LNCaP clone FGC (cell line): Measurements from ENCODE around the gene SLC4A4.

ENCODE experiments used
- DNase-seq: peaks from one replicate; pipeline ENCODE4 v3.0.0-alpha.2; 2011; ENCODE audit warnings: low read depth
- H3K4me3 ChIP-seq: 2 replicates; pipeline ENCODE4 v1.5.1; 2011; ENCODE audit warnings: mild to moderate bottlenecking, low read depth, low read length, control low read depth
- TF ChIP-seq, protein P1 (sequence below): IDR thresholded peaks from 2 replicates; pipeline ENCODE4 v1.5.1; 2012; ENCODE audit warnings: mild to moderate bottlenecking; ENCODE audit not compliant: control insufficient read depth, insufficient read depth; ENCODE audit errors: extremely low read depth

SLC4A4 gene

GRCh38 chr4:71587995-71588394, 249.2 kb downstream of the SLC4A4 start:
- DNase-seq: no peak

GRCh38 chr4:71592793-71593192, 254.0 kb downstream of the SLC4A4 start:
- H3K4me3 ChIP-seq: no peak overlapping the region
- TF ChIP-seq, protein P1, sequence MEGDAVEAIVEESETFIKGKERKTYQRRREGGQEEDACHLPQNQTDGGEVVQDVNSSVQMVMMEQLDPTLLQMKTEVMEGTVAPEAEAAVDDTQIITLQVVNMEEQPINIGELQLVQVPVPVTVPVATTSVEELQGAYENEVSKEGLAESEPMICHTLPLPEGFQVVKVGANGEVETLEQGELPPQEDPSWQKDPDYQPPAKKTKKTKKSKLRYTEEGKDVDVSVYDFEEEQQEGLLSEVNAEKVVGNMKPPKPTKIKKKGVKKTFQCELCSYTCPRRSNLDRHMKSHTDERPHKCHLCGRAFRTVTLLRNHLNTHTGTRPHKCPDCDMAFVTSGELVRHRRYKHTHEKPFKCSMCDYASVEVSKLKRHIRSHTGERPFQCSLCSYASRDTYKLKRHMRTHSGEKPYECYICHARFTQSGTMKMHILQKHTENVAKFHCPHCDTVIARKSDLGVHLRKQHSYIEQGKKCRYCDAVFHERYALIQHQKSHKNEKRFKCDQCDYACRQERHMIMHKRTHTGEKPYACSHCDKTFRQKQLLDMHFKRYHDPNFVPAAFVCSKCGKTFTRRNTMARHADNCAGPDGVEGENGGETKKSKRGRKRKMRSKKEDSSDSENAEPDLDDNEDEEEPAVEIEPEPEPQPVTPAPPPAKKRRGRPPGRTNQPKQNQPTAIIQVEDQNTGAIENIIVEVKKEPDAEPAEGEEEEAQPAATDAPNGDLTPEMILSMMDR: no peak
- DNase-seq: no peak

More at GRCh38 chr4:71587995-71588394, 249.2 kb downstream of the SLC4A4 start:
- TF ChIP-seq, protein P1: no peak
- no peak overlapping the region for H3K4me3 ChIP-seq

DNA sequence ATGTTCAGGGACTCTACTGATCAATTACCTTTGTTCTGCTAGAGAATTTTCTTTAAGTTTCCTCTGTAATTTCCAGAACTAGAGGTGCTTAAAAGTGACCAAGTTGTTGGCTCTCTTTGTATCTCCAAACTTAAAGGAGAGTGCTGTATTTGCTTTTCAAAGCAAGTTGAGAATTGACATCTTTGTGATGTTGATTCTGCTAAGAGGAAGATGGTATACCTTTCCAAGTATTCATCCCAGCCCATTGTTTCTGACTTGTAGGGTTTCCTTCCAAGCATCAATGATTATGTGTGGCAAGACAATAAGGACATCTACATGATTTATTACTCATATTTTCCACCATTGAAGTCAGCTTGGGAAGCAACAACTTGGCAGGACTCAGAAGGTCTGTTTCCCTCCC, 254.5 kb downstream of the SLC4A4 start:
- TF ChIP-seq, protein P1: no peak
- DNase-seq: no peak
- no peak overlapping the region for H3K4me3 ChIP-seq

DNA sequence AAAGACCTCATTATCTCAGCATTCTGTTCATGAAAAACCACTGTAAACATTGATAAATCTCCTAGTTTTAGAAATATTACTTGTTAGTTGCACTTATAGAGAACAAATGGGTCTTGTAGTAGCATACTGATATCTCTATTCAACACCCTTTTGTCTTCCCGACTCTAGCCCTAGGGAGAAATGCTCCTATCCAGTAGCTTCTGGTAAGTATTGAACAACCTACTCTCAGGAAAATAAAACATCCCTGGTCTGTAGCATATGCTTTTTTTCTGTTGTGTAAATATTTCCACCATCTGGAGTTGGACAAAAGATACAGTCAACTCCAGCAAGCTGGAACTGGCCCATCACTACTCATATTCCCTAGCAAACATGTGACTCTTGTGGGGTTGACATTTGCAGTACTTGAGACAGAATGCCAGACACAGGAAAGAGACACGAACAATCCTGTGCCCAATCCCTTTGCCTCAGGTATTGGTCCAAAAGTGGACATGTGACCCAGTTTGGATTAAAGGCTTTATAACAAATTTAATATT, 256.8 kb downstream of the SLC4A4 start:
- no peak for DNase-seq
- no peak overlapping the region for H3K4me3 ChIP-seq
- TF ChIP-seq, protein P1: no peak

DNA sequence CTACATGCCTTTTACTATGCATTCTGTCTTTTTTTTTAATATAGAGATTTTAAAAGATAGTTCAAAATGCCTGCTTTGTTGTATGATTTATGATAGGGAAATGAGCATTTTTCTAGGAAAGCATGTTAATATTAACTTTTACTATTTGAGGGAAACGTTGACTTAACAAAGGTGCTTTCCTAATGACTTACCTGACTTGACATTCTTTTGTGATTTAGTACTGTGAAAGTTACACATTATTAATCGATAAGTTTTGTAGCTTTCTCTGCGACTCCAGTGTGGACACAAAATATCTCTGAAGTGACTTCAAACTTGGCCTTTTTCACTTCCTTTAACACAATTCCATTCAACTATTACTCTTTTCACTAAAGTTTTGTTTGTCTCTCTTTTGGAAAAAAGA, 260.8 kb downstream of the SLC4A4 start:
- TF ChIP-seq, protein P1: no peak
- H3K4me3 ChIP-seq: no peak overlapping the region
- DNase-seq: no peak

- H3K4me3 ChIP-seq: no peak overlapping the region
- TF ChIP-seq, protein P1: no peak
- no peak for DNase-seq
Measured at GRCh38 chr4:71602289-71602900, 263.6 kb downstream of the SLC4A4 start.

GRCh38 chr4:71604785-71605184, 266.0 kb downstream of the SLC4A4 start:
- TF ChIP-seq, protein P1: no peak
- DNase-seq: no peak

More at GRCh38 chr4:71604785-71605184, 266.0 kb downstream of the SLC4A4 start:
- H3K4me3 ChIP-seq: no peak overlapping the region
